ENCODE measurements around the gene IDH3A. TPM values are rescaled to one million over a fixed set of nuclear protein-coding genes. Genes with fewer than 3 reads are reported as not detected.

Gene IDH3A
- total RNA-seq, 2 donors from 2014 or later: 50.9 to 138 TPM

DNA sequence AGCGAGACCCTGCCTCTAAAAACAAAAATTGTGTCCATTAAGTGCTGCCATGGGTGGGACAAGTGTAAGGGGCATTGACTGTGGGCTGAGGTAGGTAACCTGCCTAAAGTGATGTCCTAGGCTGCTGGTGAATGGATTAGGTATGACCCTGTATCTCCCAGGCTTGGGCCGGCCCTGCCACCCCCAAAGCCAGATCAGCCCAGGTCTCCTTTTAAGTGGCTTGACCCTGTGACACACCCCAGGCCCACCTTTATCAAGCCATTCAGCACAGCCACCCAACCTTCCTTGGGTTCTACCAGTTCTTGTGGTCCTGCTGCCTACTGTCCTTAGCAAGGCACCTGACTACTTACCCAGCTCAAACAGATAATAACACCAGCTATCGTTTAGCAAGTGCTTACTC, 36.6 kb upstream of the IDH3A start:
- Histone ChIP-seq H3K27me3 (replicated peaks; ENCODE audit: insufficient read depth) (no peaks in the 10 kb centered on the region), H3K4me3 (no peak overlapping the region), H3K27ac (no peak overlapping the region), H3K9me3 (no peaks in the 10 kb centered on the region), H3K36me3 (no peaks in the 10 kb centered on the region), H3K4me1 (ENCODE audit: control insufficient read depth in 1 of 2, low read depth in 2 of 2) (no peaks in the 10 kb centered on the region)
- DNase-seq (ENCODE audit: low spot score): no peak
- no peak for ATAC-seq (ENCODE audit: insufficient number of reproducible peaks, low FRiP score, low read depth)
- TF ChIP-seq, protein P1, sequence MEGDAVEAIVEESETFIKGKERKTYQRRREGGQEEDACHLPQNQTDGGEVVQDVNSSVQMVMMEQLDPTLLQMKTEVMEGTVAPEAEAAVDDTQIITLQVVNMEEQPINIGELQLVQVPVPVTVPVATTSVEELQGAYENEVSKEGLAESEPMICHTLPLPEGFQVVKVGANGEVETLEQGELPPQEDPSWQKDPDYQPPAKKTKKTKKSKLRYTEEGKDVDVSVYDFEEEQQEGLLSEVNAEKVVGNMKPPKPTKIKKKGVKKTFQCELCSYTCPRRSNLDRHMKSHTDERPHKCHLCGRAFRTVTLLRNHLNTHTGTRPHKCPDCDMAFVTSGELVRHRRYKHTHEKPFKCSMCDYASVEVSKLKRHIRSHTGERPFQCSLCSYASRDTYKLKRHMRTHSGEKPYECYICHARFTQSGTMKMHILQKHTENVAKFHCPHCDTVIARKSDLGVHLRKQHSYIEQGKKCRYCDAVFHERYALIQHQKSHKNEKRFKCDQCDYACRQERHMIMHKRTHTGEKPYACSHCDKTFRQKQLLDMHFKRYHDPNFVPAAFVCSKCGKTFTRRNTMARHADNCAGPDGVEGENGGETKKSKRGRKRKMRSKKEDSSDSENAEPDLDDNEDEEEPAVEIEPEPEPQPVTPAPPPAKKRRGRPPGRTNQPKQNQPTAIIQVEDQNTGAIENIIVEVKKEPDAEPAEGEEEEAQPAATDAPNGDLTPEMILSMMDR (IDR thresholded peaks at IDR 0.05): no peak

DNA sequence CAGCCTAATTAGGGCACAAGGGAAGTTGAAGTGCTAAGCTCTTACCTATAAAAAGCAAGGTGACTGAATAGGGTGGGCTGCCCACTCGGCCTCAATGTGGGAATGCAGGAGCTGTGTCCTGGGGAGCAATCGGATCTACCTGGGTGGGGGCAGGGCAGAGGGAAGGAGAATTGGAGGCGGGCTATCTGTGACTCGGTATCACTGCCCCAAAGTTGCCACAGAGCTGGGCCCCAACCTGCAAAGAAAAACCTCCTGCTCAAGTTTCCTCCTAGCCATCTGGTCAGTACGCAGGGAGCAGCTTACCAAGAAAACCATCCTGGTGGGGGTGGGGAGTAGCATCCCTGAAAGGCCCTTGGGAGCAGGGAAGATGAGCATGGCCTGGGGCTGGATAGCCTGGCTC, 28.6 kb upstream of the IDH3A start:
- DNase-seq (ENCODE audit: low spot score) (no peak), ATAC-seq (ENCODE audit: insufficient number of reproducible peaks, low FRiP score, low read depth) (no peak)
- no peaks in the 10 kb centered on the region for H3K9me3 ChIP-seq
- TF ChIP-seq, protein P1 (IDR thresholded peaks at IDR 0.05): no peak
- no peak overlapping the region for H3K4me3 ChIP-seq
- no peaks in the 10 kb centered on the region for H3K36me3 ChIP-seq
- H3K27ac ChIP-seq: no peak overlapping the region
- H3K27me3 ChIP-seq (replicated peaks; ENCODE audit: insufficient read depth): no peaks in the 10 kb centered on the region
- no peaks in the 10 kb centered on the region for H3K4me1 ChIP-seq (ENCODE audit: control insufficient read depth in 1 of 2, low read depth in 2 of 2)

DNA sequence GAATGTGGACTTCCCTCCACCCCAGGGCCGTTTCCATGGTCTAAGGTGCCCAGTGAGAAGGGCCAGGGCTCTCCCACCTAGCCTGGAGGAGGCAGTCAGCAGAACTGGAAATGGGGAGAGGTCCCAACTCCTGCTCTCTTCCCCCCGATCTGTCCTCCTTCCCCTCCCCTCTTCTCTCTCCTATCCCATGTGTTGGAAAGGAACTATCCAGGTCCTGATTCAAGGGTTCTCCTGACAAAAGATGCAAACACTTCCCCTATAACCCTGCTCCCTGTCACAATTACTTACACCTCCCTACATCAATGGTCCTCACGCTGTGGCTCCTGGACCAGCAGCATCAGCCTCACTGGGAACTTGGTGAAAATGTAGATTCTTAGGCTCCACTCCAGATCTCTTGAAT, 23.9 kb upstream of the IDH3A start:
- Histone ChIP-seq H3K9me3 (no peaks in the 10 kb centered on the region), H3K4me3 (no peak overlapping the region), H3K27ac (no peak overlapping the region), H3K36me3 (no peaks in the 10 kb centered on the region), H3K27me3 (replicated peaks; ENCODE audit: insufficient read depth) (no peaks in the 10 kb centered on the region), H3K4me1 (ENCODE audit: control insufficient read depth in 1 of 2, low read depth in 2 of 2) (no peaks in the 10 kb centered on the region)
- ATAC-seq (ENCODE audit: insufficient number of reproducible peaks, low FRiP score, low read depth): no peak
- DNase-seq (ENCODE audit: low spot score): no peak
- TF ChIP-seq, protein P1 (IDR thresholded peaks at IDR 0.05): no peak

DNA sequence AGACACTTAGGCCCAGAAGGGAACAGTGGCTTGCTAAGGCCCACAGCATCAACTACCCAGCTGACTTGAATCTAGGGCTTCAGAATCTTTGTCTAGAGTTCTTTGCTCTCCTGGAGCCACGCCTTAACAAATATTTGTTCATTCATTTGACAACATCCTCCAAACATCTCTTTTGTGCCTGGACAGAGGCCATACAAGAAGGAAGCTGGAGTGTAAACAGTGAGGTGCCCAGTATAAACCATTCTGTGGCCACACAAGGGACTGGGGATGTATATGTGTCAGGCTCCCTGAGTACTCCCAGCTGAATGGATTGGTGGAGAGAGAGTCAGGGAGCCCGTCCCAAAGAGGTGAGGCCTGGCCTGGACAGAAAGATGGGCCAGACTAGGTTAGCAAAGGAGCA, 21.3 kb upstream of the IDH3A start:
- no peak for ATAC-seq (ENCODE audit: insufficient number of reproducible peaks, low FRiP score, low read depth)
- Histone ChIP-seq H3K27me3 (replicated peaks; ENCODE audit: insufficient read depth) (no peaks in the 10 kb centered on the region), H3K4me1 (ENCODE audit: control insufficient read depth in 1 of 2, low read depth in 2 of 2) (peaks cover 9 to 17% of the 10 kb centered on the region in 2 donors), H3K27ac (no peak overlapping the region), H3K4me3 (no peak overlapping the region), H3K9me3 (no peaks in the 10 kb centered on the region), H3K36me3 (no peaks in the 10 kb centered on the region)
- TF ChIP-seq, protein P1 (IDR thresholded peaks at IDR 0.05): no peak
- DNase-seq (ENCODE audit: low spot score): no peak

DNA sequence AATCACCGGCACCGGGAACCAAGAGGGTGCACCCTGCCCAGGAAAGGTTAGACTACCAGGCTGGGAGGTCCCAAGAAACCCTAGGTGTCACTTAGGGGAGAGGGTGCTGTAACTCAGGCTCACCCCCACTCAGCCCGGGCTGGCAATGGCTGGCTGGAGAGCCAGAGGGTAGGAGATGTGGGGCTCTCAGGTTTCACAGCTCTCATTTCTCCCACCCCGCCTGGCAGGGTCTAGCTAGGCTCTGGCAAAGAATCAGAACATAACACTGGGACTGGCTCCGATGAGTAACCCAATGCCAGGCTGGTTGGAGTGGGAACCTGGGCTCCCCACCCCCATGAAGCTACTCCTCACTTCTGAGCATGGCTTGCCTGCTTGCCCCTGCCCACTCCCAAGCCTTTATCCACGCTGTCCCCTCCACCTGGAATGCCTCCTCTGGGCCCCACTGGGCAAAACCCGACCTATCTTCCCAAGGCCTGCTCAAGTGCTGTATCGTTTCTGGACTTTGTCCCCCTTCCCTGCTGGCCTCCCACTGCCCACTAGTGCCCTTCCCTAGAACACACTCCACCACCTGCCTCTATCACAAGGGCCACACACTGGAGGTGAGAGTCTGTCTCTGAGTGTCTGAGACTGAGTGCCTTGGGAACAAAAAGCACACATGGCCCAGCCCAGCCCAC, 19.9 kb upstream of the IDH3A start:
- H3K36me3 ChIP-seq: no peaks in the 10 kb centered on the region
- H3K27me3 ChIP-seq (replicated peaks; ENCODE audit: insufficient read depth): no peaks in the 10 kb centered on the region
- H3K4me3 ChIP-seq: no peak overlapping the region
- H3K9me3 ChIP-seq: no peaks in the 10 kb centered on the region
- peaks cover 9 to 17% of the 10 kb centered on the region in 2 donors for H3K4me1 ChIP-seq (ENCODE audit: control insufficient read depth in 1 of 2, low read depth in 2 of 2)
- no peak for DNase-seq (ENCODE audit: low spot score)
- no peak for ATAC-seq (ENCODE audit: insufficient number of reproducible peaks, low FRiP score, low read depth)
- TF ChIP-seq, protein P1 (IDR thresholded peaks at IDR 0.05): no peak
- no peak overlapping the region for H3K27ac ChIP-seq
